ENCODE data around the gene DCBLD2. TPM values are rescaled to one million over a fixed set of nuclear protein-coding genes. Genes with fewer than 3 reads are reported as not detected.

The DCBLD2 gene
- total RNA-seq, 1 donor from 2014 or later: 57.9 TPM

- TF ChIP-seq, protein P1, sequence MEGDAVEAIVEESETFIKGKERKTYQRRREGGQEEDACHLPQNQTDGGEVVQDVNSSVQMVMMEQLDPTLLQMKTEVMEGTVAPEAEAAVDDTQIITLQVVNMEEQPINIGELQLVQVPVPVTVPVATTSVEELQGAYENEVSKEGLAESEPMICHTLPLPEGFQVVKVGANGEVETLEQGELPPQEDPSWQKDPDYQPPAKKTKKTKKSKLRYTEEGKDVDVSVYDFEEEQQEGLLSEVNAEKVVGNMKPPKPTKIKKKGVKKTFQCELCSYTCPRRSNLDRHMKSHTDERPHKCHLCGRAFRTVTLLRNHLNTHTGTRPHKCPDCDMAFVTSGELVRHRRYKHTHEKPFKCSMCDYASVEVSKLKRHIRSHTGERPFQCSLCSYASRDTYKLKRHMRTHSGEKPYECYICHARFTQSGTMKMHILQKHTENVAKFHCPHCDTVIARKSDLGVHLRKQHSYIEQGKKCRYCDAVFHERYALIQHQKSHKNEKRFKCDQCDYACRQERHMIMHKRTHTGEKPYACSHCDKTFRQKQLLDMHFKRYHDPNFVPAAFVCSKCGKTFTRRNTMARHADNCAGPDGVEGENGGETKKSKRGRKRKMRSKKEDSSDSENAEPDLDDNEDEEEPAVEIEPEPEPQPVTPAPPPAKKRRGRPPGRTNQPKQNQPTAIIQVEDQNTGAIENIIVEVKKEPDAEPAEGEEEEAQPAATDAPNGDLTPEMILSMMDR (IDR thresholded peaks at IDR 0.05; ENCODE audit: unreplicated experiment): no peak
- no peaks in the 10 kb centered on the region for H3K36me3 Mint-ChIP-seq
- H3K4me1 Mint-ChIP-seq: peaks cover 18% of the 10 kb centered on the region
- DNase-seq (ENCODE audit: low spot score in 2 of 2, unreplicated experiment in 2 of 2): no peak
- no peaks in the 10 kb centered on the region for H3K9me3 Mint-ChIP-seq
- no peak overlapping the region for H3K27ac Mint-ChIP-seq
- H3K27me3 Mint-ChIP-seq (ENCODE audit: low read depth): peaks cover 5% of the 10 kb centered on the region
- no peak overlapping the region for H3K4me3 Mint-ChIP-seq
These were observed 18.7 kb upstream of the DCBLD2 start for GRCh38 chr3:98920166-98920565.

GRCh38 chr3:98918586-98918985 lies 17.1 kb upstream of the DCBLD2 start:
- TF ChIP-seq, protein P1 (IDR thresholded peaks at IDR 0.05; ENCODE audit: unreplicated experiment): no peak
- H3K36me3 Mint-ChIP-seq: no peaks in the 10 kb centered on the region
- H3K4me3 Mint-ChIP-seq: no peak overlapping the region
- H3K27ac Mint-ChIP-seq: peak overlapping the region; percentile 15
- DNase-seq (ENCODE audit: low spot score in 2 of 2, unreplicated experiment in 2 of 2): no peak
- peaks cover 5% of the 10 kb centered on the region for H3K27me3 Mint-ChIP-seq (ENCODE audit: low read depth)
- H3K4me1 Mint-ChIP-seq: peaks cover 21% of the 10 kb centered on the region
- H3K9me3 Mint-ChIP-seq: no peaks in the 10 kb centered on the region

- no peaks in the 10 kb centered on the region for H3K36me3 Mint-ChIP-seq
- H3K9me3 Mint-ChIP-seq: no peaks in the 10 kb centered on the region
- no peak for DNase-seq (ENCODE audit: low spot score in 2 of 2, unreplicated experiment in 2 of 2)
- no peak overlapping the region for H3K27ac Mint-ChIP-seq
- peaks cover 5% of the 10 kb centered on the region for H3K27me3 Mint-ChIP-seq (ENCODE audit: low read depth)
- TF ChIP-seq, protein P1 (IDR thresholded peaks at IDR 0.05; ENCODE audit: unreplicated experiment): no peak
- H3K4me3 Mint-ChIP-seq: no peak overlapping the region
- peaks cover 17% of the 10 kb centered on the region for H3K4me1 Mint-ChIP-seq
These were observed 16.1 kb upstream of the DCBLD2 start for GRCh38 chr3:98917608-98918007.

- Mint-ChIP-seq H3K36me3 (peaks cover 6% of the 10 kb centered on the region), H3K27ac (no peak overlapping the region), H3K4me3 (no peak overlapping the region), H3K9me3 (peaks cover 18% of the 10 kb centered on the region), H3K27me3 (ENCODE audit: low read depth) (peaks cover 5% of the 10 kb centered on the region), H3K4me1 (peaks cover 15% of the 10 kb centered on the region)
- DNase-seq (ENCODE audit: low spot score in 2 of 2, unreplicated experiment in 2 of 2): no peak
- TF ChIP-seq, protein P1 (IDR thresholded peaks at IDR 0.05; ENCODE audit: unreplicated experiment): no peak
These were observed 12.9 kb upstream of the DCBLD2 start for GRCh38 chr3:98914210-98915080.

DNA sequence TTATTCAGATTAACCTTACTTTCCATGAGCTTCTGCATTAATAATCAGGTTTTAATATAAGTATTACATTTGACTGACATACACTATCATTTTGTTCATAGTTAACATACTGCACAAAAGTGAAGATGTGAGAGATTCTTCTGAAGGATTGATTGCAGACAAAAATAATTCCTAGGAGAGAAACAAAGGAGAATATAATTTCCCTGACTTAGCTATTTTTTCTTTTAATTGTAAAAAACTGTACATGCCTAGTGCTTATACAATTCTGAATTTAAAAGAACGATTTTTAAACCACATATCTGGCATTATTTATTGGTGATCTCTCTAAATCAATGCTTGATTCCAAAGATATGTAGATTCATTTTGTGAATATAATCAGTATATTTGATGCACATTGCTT lies 11.0 kb upstream of the DCBLD2 start:
- TF ChIP-seq, protein P1 (IDR thresholded peaks at IDR 0.05; ENCODE audit: unreplicated experiment): no peak
- Mint-ChIP-seq H3K4me3 (no peak overlapping the region), H3K4me1 (peaks cover 3% of the 10 kb centered on the region), H3K27ac (no peak overlapping the region), H3K27me3 (ENCODE audit: low read depth) (peaks cover 3% of the 10 kb centered on the region), H3K9me3 (peaks cover 29% of the 10 kb centered on the region), H3K36me3 (peaks cover 11% of the 10 kb centered on the region)
- DNase-seq (ENCODE audit: low spot score in 2 of 2, unreplicated experiment in 2 of 2): no peak

All from mesothelial cell of epicardium (in vitro differentiated cells).